Inflammatory macrophage treated with lipopolysaccharide for 4 hours (primary cell): ENCODE data around the gene PRKCB.
A peak's percentile ranks its signal among the peaks of the same experiment; 100 is the strongest.

Experiments used
- DNase-seq: peaks from one replicate; pipeline ENCODE4 v3.0.0-alpha.2; 2020

Gene PRKCB

DNA sequence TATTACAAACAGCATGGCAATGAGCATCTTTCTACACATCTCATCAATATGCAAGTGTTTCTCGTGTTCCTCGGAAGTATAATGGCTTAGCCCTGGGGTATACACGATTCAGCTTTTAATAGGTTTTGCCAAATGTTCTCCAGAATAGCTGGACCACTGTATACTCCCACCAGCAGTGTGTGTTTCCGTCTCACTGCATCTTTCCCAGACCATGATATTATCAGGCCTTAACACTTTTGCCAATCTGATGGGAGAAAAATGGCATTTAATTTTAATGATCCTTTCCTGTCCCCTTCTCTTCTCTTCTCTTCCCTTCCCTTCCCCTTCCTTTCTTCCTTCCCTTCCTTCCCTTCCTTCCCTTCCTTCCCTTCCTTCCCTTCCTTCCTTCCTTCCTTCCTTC lies 30.8 kb downstream of the PRKCB start:
- no peak for DNase-seq

DNA sequence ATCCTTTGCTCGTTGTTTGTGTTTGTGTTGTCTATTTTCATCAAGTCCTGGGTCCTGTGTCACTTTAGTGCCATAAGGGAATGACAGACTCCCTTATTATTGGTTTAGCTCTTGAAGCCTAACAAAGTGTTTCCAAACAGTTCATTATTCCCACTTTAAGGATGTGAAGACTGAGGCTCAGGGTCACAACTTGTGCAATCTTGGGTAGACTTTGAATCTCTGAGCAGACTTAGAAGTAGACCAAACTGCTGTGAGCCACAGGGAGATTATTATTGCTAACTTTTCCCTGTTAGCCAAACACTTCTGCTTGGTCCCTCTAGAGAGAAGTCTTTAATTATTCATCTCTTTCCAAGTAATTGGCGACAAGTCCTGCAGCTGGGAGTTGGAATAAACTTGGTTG lies 31.8 kb downstream of the PRKCB start:
- DNase-seq: no peak

GRCh38 chr16:23868136-23868535 lies 32.4 kb downstream of the PRKCB start:
- DNase-seq: peak; percentile 28

GRCh38 chr16:23869052-23869451 lies 33.3 kb downstream of the PRKCB start:
- peak; percentile 51 for DNase-seq

- DNase-seq: no peak
These were observed 36.1 kb downstream of the PRKCB start for GRCh38 chr16:23871924-23872323.

DNA sequence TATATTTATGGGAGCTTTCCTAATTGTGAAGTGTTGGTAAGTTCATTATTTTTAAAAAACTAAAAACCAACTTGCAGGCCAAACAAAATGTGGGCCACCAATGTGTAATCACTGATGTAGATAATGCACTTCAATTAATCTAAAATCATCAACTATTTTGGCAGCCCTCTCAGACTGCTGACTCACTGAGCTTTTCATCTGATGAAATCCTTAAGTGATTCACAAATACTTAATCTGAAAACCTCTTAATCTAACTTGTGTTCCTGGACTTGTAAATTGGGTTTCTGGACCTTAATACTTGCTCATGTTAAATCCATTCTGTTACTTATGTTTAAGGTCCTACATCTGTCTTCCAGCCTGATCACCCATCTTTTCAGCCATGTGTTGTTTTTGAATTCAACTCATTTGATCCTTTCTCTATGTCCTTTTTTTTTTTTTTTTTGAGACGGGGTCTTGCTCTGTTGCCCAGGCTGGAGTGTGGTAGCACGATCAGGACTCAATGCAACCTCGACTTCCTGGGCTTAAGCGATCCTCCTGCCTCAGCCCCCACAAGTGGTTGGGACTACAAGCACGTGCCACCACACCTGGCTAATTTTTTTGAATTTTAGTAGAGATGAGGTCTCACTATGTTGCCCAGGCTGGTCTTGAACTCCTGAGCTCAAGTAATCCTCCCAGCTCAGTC lies 39.0 kb downstream of the PRKCB start:
- DNase-seq: peak; percentile 63

DNA sequence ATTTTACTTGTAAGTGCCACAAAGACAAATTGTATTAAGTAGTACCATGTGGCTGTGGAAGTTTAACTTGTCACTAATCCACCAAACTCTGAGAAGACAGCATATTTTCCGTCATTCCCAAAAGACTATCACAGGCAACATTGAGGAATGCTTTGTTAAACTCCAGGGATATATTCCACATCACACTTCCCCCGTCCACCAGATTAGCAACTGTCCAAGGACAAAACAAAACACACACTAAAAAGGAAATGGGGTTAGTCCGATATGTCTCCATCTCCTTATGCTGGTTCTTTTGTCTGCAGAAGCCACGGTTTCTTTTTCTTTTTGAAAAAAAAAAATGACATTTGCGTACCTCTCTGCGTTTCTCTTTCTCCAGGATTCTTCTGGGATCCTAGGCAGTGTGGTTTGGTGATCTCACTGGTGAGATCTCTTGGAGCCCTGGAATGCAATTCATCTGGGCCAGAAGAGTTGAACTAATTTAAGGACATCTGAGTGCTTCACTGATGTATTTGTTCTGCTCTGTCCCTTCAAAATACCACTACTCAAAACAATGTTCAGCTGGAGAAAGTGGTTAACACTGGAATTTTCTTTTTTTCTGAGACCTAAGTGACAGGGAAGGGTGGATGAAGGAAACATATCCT lies 40.6 kb downstream of the PRKCB start:
- DNase-seq: no peak

- DNase-seq: no peak
These were observed 41.6 kb downstream of the PRKCB start for GRCh38 chr16:23877107-23878070.

GRCh38 chr16:23879735-23880373 lies 44.1 kb downstream of the PRKCB start:
- no peak for DNase-seq

DNA sequence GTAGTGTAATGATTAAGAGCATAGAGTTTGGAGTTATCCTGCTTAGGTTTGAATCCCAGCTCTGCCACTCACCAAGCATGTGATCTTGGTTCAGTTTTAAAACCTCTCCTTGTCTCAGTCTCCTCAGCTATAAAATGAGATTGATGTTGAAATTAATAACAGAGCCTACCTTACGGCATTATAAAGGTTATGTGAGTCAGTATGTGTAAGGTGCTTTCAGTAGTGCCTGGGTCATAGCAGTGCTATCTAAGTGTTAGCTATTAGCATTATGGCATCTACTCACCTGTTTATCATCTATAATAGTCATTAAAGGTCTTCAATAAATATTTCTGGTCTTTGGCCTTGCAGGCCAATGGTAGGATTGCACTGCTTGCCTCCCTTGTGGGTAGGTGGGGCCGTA lies 53.4 kb downstream of the PRKCB start:
- DNase-seq: no peak

DNA sequence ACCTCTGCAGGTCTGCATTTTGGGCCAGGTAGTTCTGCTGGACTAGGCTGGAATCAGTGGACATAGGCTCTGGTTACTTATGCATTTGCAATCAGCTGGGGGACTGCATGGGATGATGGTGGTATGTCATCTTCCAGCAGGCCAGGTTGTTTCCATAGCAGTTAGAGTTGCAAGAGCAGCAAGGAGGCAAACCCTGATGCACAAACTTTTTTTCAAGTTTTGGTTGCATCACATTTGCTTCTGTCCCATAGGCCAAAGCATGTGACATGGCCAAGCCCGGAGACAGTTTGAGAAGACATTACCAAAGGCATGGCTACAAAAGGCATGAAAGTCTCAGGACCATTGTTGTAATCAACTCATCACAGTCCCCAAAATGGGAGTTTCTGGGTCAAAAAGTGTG lies 58.2 kb downstream of the PRKCB start:
- DNase-seq: no peak

DNA sequence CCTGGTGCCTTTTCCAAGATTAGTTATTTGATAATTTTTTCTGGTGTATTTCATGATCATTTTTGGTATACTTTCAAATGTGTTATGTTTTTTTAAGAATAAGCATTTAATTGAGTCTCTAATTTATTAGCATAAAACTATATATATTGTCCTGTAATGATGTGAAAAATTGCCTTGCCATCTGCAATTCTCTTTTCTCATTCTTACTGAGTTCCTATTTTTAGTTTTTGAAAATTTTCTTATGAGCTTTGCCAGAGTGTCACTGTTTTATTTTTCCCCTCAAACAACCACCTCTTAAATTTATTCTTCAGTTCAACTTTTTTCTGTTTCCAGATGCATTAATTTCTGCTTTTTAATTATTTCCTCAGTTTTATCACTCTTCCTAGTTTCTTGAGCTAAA lies 59.3 kb downstream of the PRKCB start:
- no peak for DNase-seq

DNA sequence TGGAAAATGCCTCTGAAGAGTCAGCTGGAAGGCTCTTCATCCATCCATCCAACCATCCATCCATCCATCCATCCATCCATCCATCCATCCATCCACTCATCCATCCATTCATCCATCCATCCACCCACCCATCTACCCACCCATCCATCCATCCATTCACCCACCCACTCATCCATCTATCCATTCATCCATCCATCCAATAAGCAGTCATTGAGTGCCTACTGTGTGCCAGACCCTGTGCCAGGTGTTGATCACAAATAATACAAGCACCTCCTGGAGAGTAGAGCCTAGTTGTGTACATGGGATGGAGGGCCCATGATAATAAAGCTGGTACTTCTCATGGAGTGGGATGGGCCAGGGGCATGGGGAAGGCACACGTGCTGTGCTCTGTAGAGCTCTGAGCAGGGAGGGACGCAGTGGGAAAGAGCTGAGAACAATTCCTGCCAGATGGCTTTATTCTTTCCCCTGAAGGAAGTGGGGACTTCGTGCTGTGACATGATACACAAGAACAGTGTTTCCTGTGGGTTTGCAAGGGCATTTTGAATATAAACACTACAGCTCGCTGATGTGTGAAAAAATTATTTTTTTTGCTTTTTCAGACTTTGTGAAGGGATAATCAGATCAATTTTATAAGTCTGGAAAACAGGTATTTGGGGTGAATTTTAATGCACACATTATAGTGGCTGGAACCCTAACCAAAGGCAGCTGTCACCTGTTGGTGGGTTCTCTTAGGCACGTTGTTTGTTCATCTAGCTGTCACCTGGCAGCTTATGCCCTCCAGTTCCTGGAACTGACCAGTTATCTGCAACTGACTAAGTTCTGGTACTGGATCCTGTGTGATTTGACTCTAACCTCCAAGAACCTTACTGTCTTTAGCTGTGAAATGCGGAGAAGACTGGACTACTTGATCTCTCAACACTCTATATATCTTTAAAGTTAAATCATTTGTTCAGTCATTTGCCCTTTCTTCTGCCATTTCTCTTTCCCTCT lies 61.3 kb downstream of the PRKCB start:
- no peak for DNase-seq

GRCh38 chr16:23898682-23899430 lies 63.1 kb downstream of the PRKCB start:
- DNase-seq: no peak

DNA sequence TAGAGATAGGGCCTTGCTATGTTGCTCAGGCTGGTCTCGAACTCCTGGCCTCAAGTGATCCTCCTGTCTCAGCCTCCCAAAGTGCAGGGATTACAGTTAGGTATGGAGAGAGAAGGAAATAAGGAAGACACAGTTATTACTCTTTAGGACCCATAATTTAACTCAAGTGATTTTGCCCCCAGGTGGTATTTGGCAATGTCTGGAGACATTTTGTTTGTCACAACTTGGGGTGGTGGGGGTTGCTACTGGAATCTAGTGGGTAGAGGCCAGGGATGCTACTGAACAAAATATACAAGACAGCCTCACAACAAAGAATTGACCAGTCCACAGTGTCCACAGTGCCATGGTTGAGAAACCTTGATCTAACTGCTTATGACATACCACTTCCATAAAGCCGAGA lies 64.1 kb downstream of the PRKCB start:
- DNase-seq: no peak

GRCh38 chr16:23900480-23901177 lies 64.8 kb downstream of the PRKCB start:
- no peak for DNase-seq

DNA sequence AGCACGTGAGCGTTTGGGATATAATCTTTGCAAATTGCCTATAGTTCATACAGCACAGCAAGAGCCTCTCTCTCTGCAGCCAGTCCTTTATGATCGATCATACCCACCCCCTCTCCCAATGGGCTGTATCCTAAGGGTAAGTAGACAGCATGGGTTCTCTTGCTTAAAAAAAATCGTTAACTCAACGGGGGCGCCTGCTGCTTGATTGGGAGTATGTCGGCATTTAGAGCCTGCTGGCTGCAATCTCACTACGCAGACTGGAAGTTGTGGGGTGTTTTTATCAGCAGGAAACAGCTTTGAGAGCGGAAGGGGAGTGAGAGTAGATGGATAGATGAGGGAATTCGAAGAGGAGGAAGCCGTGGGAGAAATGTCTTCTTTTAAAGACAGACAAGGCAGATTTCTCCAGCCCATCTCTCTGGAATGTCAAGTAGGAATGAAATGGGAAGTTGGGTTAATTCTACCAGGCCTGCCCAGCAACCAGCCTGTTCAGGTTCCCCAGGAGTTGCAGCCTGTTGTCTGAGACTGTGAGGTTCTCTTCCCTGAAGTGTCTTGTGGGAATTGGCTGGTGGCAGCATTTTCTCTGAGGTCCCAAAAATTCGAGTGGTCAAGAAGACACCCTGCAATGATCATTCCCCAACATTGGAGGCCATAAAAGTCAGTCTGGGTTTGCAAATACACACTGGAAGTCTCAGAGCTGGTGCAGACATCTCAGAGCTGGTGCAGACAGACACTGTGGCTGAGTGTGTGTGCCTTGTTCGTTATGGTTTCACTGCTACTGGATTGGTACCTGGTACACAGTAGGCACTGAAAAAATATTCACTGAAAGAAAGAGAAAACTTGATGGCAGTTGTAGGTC lies 65.6 kb downstream of the PRKCB start:
- DNase-seq: no peak

- DNase-seq: no peak
These were observed 66.4 kb downstream of the PRKCB start for GRCh38 chr16:23902034-23902747.
